Transverse colon (tissue), 4 donors: Measurements from ENCODE around the gene SLIT3. TPM values are rescaled to one million over a fixed set of nuclear protein-coding genes. Genes with fewer than 3 reads are reported as not detected.

Experiments used
- DNase-seq: peaks from one replicate; pipeline ENCODE4 v3.0.0-alpha.2; 2019
- H3K27ac ChIP-seq, 4 donors: fragments of 200-600 bp; sonication (generic); 2 replicates each; pipeline ENCODE4 v1.5.1; 2016 to 2018; ENCODE audit warnings: inconsistent platforms in 4 of 4
- H3K27me3 ChIP-seq: fragments of 200-600 bp; sonication (generic); 2 replicates; pipeline ENCODE4 v1.5.1; 2017; ENCODE audit warnings: inconsistent platforms
- H3K36me3 ChIP-seq, 4 donors: fragments of 200-600 bp; sonication (generic); 2 replicates each; pipeline ENCODE4 v1.5.1; 2017 to 2019; ENCODE audit warnings: inconsistent platforms in 4 of 4
- H3K4me1 ChIP-seq, 4 donors: fragments of 200-600 bp; sonication (generic); 2 replicates each; pipeline ENCODE4 v1.5.1; 2017 to 2020; ENCODE audit warnings: inconsistent platforms in 4 of 4
- H3K4me3 ChIP-seq, 4 donors: fragments of 200-600 bp; sonication (generic); 1 replicate in 1 of 4; 2 replicates in 3 of 4; pipeline versions ENCODE4 v1.5.1 to v1.6.1; 2017 to 2019; ENCODE audit warnings: inconsistent platforms in 4 of 4
- H3K9me3 ChIP-seq, 2 donors: fragments of 200-600 bp; sonication (generic); 2 replicates each; pipeline ENCODE4 v1.5.1; 2017 to 2019; ENCODE audit warnings: inconsistent platforms in 2 of 2
- CTCF ChIP-seq, 5 experiments: fragments of 200-600 bp in 3 of 5; fragments of 450-650 bp in 2 of 5; sonication (generic) in 3 of 5; IDR thresholded peaks; 1 replicate in 2 of 5; 2 replicates in 3 of 5; pipeline ENCODE4 v1.5.1; 2016 to 2017; ENCODE audit warnings: antibody characterized with exemption in 5 of 5, inconsistent platforms in 3 of 5, mild to moderate bottlenecking in 2 of 5, moderate library complexity in 1 of 5
- EP300 ChIP-seq: sonication (generic); formaldehyde crosslinking; IDR thresholded peaks from one replicate; pipeline ENCODE4 v1.6.1; 2017; ENCODE audit warnings: antibody characterized with exemption, low read depth
- POLR2A ChIP-seq: fragments of 450-650 bp; IDR thresholded peaks from one replicate; pipeline ENCODE4 v1.6.1; 2016; ENCODE audit warnings: antibody characterized with exemption, mild to moderate bottlenecking, moderate library complexity
- POLR2AphosphoS5 ChIP-seq, 3 donors: sonication (generic); formaldehyde crosslinking; IDR thresholded peaks; one replicate each; pipeline ENCODE4 v1.6.1; 2016; ENCODE audit warnings: antibody characterized with exemption in 3 of 3
- WGBS, 2 donors: methylation state at CpG; one replicate each; pipeline ENCODE4 v1.1.5; 2018; ENCODE audit warnings: low coverage in 1 of 2; 5-methylcytosine and 5-hydroxymethylcytosine counted together
- in situ Hi-C, 4 donors: fragments of 200-750 bp; cut with MboI; loops; one replicate each; pipeline versions ENCODE4 v1.15.0 to v1.15.1; 2017; ENCODE audit warnings: low sequenced_read_pairs in 3 of 4, low pct_ligation_motif_present in 1 of 4, low pct_unique_long_range_greater_than_20kb in 1 of 4
- intact Hi-C: fragments of 100-400 bp; cut with DNase I; formaldehyde crosslinking; loops from one replicate; pipeline ENCODE4 v1.15.1; 2023; ENCODE audit warnings: low total_unique reads
- total RNA-seq, 4 donors: library from RNA; depleted of rRNA; stranded (reverse); fragments of >200 nt; gene quantifications; one replicate each; pipeline ENCODE4 v1.1.0, GENCODE V29; 2016

Gene SLIT3
- total RNA-seq, 4 donors from 2014 or later: 6.7 to 60.5 (median 9.6) TPM

GRCh38 chr5:168669156-168669555, 631.8 kb downstream of the SLIT3 start:
- TF ChIP-seq CTCF (IDR thresholded peaks at IDR 0.05): no peak
- no peak for TF ChIP-seq POLR2A
- no peak for TF ChIP-seq POLR2AphosphoS5 (IDR thresholded peaks at IDR 0.05)
- no peak for TF ChIP-seq EP300
- Histone ChIP-seq H3K27me3 (no peaks in the 10 kb centered on the region), H3K27ac (no peak overlapping the region), H3K4me1 (peaks cover 0 to 16% (median 7%) of the 10 kb centered on the region in 4 donors), H3K4me3 (no peak overlapping the region), H3K36me3 (no peaks in the 10 kb centered on the region), H3K9me3 (no peaks in the 10 kb centered on the region)
- no peak for DNase-seq
- WGBS, 2 donors: 91% methylated on average over 4 of the region's 4 CpGs; no CpG with 5 or more reads in 1 of the 2 donors
- in situ Hi-C loops (loop anchor here in 1 of 4 donors (25.0 kb wide), 1 partner anchor 382 kb away; the partner anchor contains the start of gene WWC1), intact Hi-C loops (no loop called here)

- in situ Hi-C loops: loop anchor here in 1 of 4 donors (25.0 kb wide), 1 partner anchor 381 kb away; the partner anchor contains the start of gene WWC1
- no peaks in the 10 kb centered on the region for H3K9me3 ChIP-seq
- H3K4me3 ChIP-seq: no peak overlapping the region
- intact Hi-C loops: no loop called here
- H3K36me3 ChIP-seq: no peaks in the 10 kb centered on the region
- H3K4me1 ChIP-seq: peaks cover 0 to 16% (median 7%) of the 10 kb centered on the region in 4 donors
- DNase-seq: no peak
- 100% methylated on average over 1 of the region's 1 CpG for WGBS, 2 donors
- H3K27me3 ChIP-seq: no peaks in the 10 kb centered on the region
- peak overlapping the region in 3 of 4 donors; percentile 22 to 56 (median 42) for H3K27ac ChIP-seq
- TF ChIP-seq POLR2AphosphoS5 (IDR thresholded peaks at IDR 0.05): no peak
- TF ChIP-seq EP300: no peak
- TF ChIP-seq CTCF (IDR thresholded peaks at IDR 0.05): no peak
- TF ChIP-seq POLR2A: no peak
Observed at GRCh38 chr5:168668078-168668477, 632.9 kb downstream of the SLIT3 start.

GRCh38 chr5:168667301-168667840, 633.6 kb downstream of the SLIT3 start:
- peaks cover 0 to 16% (median 7%) of the 10 kb centered on the region in 4 donors for H3K4me1 ChIP-seq
- 71 to 76% methylated on average over 3 to 4 of the region's 4 CpGs for WGBS, 2 donors
- no peaks in the 10 kb centered on the region for H3K27me3 ChIP-seq
- in situ Hi-C loops (loop anchor here in 1 of 4 donors (25.0 kb wide), 1 partner anchor 380 kb away; the partner anchor contains the start of gene WWC1), intact Hi-C loops (no loop called here)
- no peak overlapping the region for H3K4me3 ChIP-seq
- no peak for TF ChIP-seq CTCF (IDR thresholded peaks at IDR 0.05)
- TF ChIP-seq POLR2A: no peak
- TF ChIP-seq EP300: no peak
- no peak for TF ChIP-seq POLR2AphosphoS5 (IDR thresholded peaks at IDR 0.05)
- H3K9me3 ChIP-seq: no peaks in the 10 kb centered on the region
- DNase-seq: peak; percentile 39
- peak overlapping the region; percentile 22 to 56 (median 38) for H3K27ac ChIP-seq
- H3K36me3 ChIP-seq: no peaks in the 10 kb centered on the region

- DNase-seq: no peak
Observed at GRCh38 chr5:168666356-168666755, 634.6 kb downstream of the SLIT3 start.

More at GRCh38 chr5:168666356-168666755, 634.6 kb downstream of the SLIT3 start:
- Histone ChIP-seq H3K27me3 (no peaks in the 10 kb centered on the region), H3K36me3 (no peaks in the 10 kb centered on the region), H3K4me3 (no peak overlapping the region), H3K27ac (no peak overlapping the region), H3K4me1 (peaks cover 0 to 16% (median 7%) of the 10 kb centered on the region in 4 donors), H3K9me3 (no peaks in the 10 kb centered on the region)
- TF ChIP-seq CTCF (IDR thresholded peaks at IDR 0.05): no peak
- TF ChIP-seq EP300: no peak
- TF ChIP-seq POLR2AphosphoS5 (IDR thresholded peaks at IDR 0.05): no peak
- no peak for TF ChIP-seq POLR2A
- 87 to 100% methylated on average over 5 to 14 of the region's 17 CpGs for WGBS, 2 donors
- in situ Hi-C loops (loop anchor here in 1 of 4 donors (25.0 kb wide), 1 partner anchor 379 kb away; the partner anchor contains the start of gene WWC1), intact Hi-C loops (no loop called here)
